GM21528 (cell line): ENCODE data around the gene CCDC97.
"Not testable (repeated sequence)": the region's sequence is repeated elsewhere in the genome, so short reads cannot be mapped to it uniquely, and the experiment has no call there.

Source experiments
- ATAC-seq: cut with Tn5 transposase; IDR thresholded peaks from one replicate; pipeline ENCODE4 v1.9.1; 2021; ENCODE audit warnings: mild to moderate bottlenecking, moderate library complexity; ENCODE audit not compliant: unreplicated experiment, low FRiP score

The CCDC97 gene

DNA sequence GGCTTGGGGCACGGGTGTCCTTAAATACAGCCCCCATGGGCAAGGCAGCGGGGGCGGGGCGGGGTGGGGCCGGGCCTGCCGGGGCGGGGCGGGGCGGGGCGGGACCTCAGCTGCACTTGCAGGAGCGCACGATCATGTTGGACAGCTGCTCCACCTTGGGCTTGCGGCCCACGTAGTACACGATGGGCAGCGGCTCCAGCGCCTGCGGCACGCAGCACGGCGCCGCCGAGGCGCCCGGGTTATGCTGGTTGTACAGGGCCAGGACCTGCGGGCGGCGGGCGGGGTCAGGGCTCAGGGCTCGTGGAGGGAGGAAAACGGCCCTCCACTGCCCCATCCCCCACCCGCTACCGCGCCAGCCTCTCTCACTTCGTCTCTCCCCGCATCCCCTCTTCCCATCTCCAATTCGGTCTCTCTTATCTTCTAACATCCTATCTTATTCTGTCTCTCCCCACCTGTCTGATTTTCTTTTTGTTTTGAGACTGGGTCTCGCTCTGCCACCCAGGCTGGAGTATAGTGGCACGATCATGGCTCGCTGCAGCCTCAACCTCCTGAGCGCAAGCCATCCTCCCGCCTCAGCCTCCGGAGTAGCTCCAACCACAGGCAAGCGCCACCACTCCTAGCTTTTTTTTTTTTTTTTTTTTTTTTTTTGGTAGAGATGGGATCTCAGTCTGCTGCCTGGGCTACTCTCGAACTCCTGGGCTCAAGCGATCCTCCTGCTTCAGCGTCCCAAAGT is 21.1 kb downstream of the CCDC97 start:
- no peak for ATAC-seq

- no peak for ATAC-seq
Observed at GRCh38 chr19:41332000-41332399, 22.0 kb downstream of the CCDC97 start.

- ATAC-seq, result no peak
Observed at GRCh38 chr19:41332468-41332867, 22.5 kb downstream of the CCDC97 start.

- ATAC-seq, result no peak
Observed at GRCh38 chr19:41334793-41335192, 24.8 kb downstream of the CCDC97 start.

- ATAC-seq, result no peak
Observed at GRCh38 chr19:41335467-41335866, 25.5 kb downstream of the CCDC97 start.

GRCh38 chr19:41339936-41340335 is 30.0 kb downstream of the CCDC97 start:
- ATAC-seq, result no peak

DNA sequence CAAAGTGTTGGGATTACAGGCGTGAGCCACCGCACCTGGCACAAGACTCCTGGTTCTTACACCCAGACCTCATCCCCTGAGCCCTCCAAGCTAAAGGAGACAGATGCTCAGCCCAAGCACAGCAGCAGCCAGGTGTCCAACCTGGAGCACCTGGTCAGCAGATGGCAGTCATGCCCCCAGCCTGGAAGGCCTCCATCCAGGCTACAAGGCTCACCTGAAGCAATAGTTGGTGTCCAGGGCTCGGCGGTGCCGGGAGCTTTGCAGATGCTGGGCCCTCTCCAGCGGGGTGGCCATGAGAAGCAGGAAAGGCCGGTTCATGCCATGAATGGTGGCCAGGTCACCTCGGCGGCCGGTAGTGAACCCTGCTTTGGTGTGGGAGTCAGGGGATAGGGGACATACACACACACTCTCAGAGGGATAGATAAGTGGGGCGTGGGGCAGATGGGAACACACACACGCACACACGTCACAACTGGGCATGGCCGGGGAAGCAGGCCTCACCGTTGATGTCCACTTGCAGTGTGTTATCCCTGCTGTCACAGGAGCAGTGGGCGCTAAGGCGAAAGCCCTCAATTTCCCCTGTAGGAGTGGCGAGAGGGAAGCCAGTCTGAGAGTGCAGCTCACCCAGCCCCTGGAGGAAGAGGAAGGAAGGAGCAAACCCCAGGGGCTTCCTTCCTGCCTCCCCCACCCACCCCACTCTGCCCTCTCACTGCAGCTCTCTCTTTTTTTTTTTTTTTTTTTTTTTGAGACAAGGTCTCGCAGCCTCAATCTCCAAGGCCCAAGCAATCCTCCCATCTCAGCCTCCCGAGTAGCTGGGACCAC is 31.9 kb downstream of the CCDC97 start:
- ATAC-seq, result no peak

DNA sequence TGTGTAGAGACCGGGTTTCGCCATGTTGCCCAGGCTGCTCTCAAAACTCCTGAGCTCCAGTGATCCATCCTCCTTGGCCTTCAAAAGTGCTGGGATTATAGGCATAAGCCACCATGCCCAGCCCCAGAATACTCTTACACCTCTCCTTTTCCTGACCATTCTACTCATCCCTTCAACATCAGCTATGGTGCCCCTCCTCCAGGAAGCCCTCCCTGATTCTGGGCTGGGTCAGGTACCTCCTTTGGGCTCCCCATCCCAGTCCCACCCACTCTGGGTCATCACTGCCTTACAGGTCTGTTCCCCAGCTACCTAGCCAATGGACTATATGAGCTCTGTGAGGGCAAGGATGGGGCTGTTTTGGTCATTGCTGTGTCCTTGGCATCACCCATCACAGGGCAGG is 34.2 kb downstream of the CCDC97 start:
- ATAC-seq, result no peak

- ATAC-seq, result not testable (repeated sequence)
Observed at GRCh38 chr19:41346916-41347315, 36.9 kb downstream of the CCDC97 start.

GRCh38 chr19:41350735-41351338 is 40.9 kb downstream of the CCDC97 start:
- ATAC-seq, result peak; percentile 11

GRCh38 chr19:41351339-41352245 is 41.6 kb downstream of the CCDC97 start:
- ATAC-seq, result peak; percentile 41

DNA sequence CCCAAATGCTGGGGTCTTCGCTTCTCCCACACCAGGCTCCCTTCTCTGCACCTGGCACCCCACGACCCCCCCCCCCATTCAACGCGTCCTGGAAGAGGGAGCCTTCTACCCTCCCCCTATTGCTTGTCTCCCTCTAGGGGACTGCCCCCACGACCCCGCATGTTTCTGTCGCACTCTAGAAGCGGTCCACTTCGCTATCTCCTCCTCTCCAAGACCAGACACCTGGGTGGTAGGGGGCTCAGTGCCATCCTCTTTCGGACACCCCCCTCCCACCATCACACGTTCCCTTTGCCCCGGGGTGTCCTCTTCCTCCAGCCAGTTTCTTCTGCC is 42.3 kb downstream of the CCDC97 start:
- no peak for ATAC-seq

- ATAC-seq, result no peak
Observed at GRCh38 chr19:41352609-41353465, 42.9 kb downstream of the CCDC97 start.

- ATAC-seq, result peak; percentile 32
Observed at GRCh38 chr19:41353466-41354342, 43.7 kb downstream of the CCDC97 start, which contains the start of gene TGFB1. Gene TGFB1, minus strand, starts transcription at chr19:41353922. Its CDS starts 878 bp downstream, at chr19:41353044.

DNA sequence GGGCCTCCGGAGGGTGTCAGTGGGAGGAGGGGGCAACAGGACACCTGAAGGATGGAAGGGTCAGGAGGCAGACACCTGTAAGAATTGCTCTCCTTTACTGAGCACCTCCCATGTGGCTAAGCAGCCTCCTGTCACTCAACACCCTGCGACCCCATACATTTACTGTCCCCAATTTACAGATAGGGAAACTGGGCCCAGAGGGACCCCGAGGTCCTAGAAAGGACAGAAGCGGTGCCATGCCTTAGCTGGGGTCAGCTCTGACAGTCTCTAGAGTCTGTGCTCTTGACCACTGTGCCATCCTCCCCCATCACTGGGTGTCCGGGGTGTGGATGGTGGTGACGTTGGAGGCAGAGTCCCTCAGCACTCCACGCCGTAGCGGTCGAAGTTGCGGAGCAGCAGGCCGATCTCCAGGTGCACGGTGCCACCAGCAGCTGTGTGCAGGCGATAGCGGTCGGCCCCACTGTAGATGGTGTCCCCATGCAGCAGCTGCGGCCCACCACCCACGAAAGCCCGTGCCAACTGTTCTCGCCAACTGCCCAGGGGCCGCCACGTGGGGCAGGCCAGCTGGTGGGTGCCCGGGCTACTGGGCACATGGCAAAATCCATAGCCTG is 44.5 kb downstream of the CCDC97 start:
- no peak for ATAC-seq

DNA sequence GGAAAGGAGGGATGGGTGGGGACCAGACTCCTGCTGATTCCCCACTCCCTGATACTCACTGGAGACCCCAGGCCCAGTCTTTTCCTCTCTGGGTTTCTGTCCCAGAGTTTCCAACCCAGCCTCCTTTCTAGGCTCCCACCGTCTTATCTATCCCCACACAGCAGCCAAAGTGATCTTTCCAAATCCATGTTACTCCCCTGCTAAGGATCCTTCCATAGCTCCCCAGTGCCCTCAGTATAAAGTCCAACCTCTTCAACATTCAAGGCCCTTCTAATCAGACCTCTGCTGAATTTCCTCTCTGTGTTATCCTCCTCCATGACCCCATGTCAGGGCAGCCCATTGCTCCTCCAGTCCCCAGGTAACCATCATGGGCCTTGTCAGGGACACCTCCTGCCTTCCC is 45.1 kb downstream of the CCDC97 start:
- no peak for ATAC-seq

DNA sequence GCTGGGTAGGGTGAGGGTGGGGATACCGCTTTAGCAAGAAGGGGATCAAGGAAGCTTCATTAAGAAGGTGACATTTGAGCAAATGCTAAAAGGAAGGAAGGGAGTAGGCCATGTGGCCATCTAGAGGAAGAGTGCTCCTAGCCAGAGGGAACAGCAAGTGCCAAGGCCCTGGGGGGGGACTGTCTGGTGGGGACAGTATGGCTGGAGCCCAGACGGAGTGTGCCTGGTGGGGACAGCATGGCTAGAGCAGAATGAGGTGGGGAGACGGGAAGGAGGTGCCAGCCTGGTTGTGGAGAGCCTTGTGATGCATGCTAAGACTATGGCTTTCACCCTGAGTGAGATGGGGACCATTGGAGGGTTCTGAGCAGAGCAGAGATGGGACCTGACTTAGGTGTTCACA is 45.8 kb downstream of the CCDC97 start:
- ATAC-seq, result no peak
